Measurements from ENCODE around the gene PEX12. TPM values are rescaled to one million over a fixed set of nuclear protein-coding genes. Genes with fewer than 3 reads are reported as not detected.
A peak's percentile ranks its signal among the peaks of the same experiment; 100 is the strongest.

The PEX12 gene
- total and polyA plus RNA-seq, 9 of the 15 experiments (the other 6 are each of a cell fraction or from before 2014, with no cell fraction given) = 4.0 to 12.4 (median 6.4) TPM

DNA sequence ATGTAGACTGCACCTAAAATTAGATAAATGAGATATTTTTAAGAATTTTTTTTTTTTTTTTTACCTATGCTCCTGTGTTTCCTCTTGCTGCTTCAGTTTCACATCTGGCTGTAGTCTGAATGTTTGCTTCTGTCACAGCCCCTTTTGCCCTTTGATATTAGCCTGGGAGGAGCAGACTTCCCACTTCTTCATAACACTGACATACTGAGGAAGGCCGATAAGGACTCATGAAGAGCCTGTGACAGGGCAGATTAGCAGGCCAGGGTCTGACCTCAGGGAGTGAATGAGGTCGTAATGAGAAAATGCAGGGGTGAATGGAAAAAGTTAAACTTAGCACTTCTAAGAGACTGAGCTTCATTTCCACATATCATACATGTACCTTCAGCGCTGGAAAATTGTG lies 17.7 kb downstream of the PEX12 start, which contains the start of gene SLFN14 (continued):
- TF ChIP-seq, protein P1, sequence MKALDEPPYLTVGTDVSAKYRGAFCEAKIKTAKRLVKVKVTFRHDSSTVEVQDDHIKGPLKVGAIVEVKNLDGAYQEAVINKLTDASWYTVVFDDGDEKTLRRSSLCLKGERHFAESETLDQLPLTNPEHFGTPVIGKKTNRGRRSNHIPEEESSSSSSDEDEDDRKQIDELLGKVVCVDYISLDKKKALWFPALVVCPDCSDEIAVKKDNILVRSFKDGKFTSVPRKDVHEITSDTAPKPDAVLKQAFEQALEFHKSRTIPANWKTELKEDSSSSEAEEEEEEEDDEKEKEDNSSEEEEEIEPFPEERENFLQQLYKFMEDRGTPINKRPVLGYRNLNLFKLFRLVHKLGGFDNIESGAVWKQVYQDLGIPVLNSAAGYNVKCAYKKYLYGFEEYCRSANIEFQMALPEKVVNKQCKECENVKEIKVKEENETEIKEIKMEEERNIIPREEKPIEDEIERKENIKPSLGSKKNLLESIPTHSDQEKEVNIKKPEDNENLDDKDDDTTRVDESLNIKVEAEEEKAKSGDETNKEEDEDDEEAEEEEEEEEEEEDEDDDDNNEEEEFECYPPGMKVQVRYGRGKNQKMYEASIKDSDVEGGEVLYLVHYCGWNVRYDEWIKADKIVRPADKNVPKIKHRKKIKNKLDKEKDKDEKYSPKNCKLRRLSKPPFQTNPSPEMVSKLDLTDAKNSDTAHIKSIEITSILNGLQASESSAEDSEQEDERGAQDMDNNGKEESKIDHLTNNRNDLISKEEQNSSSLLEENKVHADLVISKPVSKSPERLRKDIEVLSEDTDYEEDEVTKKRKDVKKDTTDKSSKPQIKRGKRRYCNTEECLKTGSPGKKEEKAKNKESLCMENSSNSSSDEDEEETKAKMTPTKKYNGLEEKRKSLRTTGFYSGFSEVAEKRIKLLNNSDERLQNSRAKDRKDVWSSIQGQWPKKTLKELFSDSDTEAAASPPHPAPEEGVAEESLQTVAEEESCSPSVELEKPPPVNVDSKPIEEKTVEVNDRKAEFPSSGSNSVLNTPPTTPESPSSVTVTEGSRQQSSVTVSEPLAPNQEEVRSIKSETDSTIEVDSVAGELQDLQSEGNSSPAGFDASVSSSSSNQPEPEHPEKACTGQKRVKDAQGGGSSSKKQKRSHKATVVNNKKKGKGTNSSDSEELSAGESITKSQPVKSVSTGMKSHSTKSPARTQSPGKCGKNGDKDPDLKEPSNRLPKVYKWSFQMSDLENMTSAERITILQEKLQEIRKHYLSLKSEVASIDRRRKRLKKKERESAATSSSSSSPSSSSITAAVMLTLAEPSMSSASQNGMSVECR (CRISPR knock-in tag; IDR thresholded peaks at IDR 0.05) = no peak
- TF ChIP-seq TEAD2 (tag; IDR thresholded peaks at IDR 0.05) (no peak), ZNF431 (CRISPR knock-in tag; IDR thresholded peaks at IDR 0.05) (no peak), ZC3H8 (IDR thresholded peaks at IDR 0.05) (no peak), ARID2 (IDR thresholded peaks at IDR 0.05) (no peak), PHF8 (IDR thresholded peaks at IDR 0.05; ENCODE audit: borderline replicate concordance, low read length) (no peak), ZNF561 (CRISPR knock-in tag; conservative IDR thresholded peaks at IDR 0.05) (no peak), HLTF (IDR thresholded peaks at IDR 0.05) (peak; percentile 71; the same call in 1 of the 2 replicates)
- TF ChIP-seq, protein P2, sequence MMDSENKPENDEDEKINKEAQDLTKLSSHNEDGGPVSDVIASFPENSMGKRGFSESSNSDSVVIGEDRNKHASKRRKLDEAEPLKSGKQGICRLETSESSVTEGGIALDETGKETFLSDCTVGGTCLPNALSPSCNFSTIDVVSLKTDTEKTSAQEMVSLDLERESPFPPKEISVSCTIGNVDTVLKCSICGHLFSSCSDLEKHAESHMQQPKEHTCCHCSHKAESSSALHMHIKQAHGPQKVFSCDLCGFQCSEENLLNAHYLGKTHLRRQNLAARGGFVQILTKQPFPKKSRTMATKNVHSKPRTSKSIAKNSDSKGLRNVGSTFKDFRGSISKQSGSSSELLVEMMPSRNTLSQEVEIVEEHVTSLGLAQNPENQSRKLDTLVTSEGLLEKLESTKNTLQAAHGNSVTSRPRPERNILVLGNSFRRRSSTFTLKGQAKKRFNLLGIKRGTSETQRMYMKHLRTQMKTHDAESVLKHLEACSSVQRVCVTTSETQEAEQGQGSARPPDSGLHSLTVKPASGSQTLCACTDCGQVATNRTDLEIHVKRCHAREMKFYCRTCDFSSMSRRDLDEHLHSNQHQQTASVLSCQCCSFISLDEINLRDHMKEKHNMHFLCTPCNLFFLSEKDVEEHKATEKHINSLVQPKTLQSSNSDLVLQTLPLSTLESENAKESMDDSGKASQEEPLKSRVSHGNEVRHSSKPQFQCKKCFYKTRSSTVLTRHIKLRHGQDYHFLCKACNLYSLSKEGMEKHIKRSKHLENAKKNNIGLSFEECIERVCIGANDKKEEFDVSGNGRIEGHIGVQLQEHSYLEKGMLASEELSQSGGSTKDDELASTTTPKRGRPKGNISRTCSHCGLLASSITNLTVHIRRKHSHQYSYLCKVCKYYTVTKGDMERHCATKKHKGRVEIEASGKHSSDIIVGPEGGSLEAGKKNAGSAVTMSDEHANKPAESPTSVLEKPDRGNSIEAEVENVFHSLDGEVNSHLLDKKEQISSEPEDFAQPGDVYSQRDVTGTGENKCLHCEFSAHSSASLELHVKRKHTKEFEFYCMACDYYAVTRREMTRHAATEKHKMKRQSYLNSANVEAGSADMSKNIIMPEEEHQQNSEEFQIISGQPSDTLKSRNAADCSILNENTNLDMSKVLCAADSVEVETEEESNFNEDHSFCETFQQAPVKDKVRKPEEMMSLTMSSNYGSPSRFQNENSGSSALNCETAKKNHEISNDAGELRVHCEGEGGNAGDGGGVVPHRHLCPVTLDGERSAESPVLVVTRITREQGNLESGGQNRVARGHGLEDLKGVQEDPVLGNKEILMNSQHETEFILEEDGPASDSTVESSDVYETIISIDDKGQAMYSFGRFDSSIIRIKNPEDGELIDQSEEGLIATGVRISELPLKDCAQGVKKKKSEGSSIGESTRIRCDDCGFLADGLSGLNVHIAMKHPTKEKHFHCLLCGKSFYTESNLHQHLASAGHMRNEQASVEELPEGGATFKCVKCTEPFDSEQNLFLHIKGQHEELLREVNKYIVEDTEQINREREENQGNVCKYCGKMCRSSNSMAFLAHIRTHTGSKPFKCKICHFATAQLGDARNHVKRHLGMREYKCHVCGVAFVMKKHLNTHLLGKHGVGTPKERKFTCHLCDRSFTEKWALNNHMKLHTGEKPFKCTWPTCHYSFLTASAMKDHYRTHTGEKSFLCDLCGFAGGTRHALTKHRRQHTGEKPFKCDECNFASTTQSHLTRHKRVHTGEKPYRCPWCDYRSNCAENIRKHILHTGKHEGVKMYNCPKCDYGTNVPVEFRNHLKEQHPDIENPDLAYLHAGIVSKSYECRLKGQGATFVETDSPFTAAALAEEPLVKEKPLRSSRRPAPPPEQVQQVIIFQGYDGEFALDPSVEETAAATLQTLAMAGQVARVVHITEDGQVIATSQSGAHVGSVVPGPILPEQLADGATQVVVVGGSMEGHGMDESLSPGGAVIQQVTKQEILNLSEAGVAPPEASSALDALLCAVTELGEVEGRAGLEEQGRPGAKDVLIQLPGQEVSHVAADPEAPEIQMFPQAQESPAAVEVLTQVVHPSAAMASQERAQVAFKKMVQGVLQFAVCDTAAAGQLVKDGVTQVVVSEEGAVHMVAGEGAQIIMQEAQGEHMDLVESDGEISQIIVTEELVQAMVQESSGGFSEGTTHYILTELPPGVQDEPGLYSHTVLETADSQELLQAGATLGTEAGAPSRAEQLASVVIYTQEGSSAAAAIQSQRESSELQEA (IDR thresholded peaks at IDR 0.05; ENCODE audit: low read depth) = no peak
- TF ChIP-seq, protein P3, sequence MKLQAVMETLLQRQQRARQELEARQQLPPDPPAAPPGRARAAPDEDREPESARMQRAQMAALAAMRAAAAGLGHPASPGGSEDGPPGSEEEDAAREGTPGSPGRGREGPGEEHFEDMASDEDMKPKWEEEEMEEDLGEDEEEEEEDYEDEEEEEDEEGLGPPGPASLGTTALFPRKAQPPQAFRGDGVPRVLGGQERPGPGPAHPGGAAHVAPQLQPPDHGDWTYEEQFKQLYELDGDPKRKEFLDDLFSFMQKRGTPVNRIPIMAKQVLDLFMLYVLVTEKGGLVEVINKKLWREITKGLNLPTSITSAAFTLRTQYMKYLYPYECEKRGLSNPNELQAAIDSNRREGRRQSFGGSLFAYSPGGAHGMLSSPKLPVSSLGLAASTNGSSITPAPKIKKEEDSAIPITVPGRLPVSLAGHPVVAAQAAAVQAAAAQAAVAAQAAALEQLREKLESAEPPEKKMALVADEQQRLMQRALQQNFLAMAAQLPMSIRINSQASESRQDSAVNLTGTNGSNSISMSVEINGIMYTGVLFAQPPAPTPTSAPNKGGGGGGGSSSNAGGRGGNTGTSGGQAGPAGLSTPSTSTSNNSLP (IDR thresholded peaks at IDR 0.05; ENCODE audit: borderline replicate concordance, low read depth, low read length) = peak; percentile 99
- TF ChIP-seq, protein P4, sequence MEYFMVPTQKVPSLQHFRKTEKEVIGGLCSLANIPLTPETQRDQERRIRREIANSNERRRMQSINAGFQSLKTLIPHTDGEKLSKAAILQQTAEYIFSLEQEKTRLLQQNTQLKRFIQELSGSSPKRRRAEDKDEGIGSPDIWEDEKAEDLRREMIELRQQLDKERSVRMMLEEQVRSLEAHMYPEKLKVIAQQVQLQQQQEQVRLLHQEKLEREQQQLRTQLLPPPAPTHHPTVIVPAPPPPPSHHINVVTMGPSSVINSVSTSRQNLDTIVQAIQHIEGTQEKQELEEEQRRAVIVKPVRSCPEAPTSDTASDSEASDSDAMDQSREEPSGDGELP (CRISPR knock-in tag; IDR thresholded peaks at IDR 0.05; ENCODE audit: borderline replicate concordance) = no peak
- TF ChIP-seq, protein P5, sequence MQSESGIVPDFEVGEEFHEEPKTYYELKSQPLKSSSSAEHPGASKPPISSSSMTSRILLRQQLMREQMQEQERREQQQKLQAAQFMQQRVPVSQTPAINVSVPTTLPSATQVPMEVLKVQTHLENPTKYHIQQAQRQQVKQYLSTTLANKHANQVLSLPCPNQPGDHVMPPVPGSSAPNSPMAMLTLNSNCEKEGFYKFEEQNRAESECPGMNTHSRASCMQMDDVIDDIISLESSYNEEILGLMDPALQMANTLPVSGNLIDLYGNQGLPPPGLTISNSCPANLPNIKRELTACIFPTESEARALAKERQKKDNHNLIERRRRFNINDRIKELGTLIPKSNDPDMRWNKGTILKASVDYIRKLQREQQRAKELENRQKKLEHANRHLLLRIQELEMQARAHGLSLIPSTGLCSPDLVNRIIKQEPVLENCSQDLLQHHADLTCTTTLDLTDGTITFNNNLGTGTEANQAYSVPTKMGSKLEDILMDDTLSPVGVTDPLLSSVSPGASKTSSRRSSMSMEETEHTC (IDR thresholded peaks at IDR 0.05) = peak; percentile 83

All from K562 (cell line).